Lower leg skin (tissue), 3 donors: ENCODE results near the gene LNP1.

Source experiments
- CTCF ChIP-seq, 3 donors: fragments of 450-650 bp; IDR thresholded peaks; one replicate each; pipeline ENCODE4 v1.5.1; 2016; ENCODE audit warnings: antibody characterized with exemption in 3 of 3, mild to moderate bottlenecking in 3 of 3, moderate library complexity in 2 of 3
- POLR2A ChIP-seq, 2 donors: fragments of 450-650 bp; IDR thresholded peaks; one replicate each; pipeline ENCODE4 v1.6.1; 2016 to 2017; ENCODE audit warnings: antibody characterized with exemption in 2 of 2, mild to moderate bottlenecking in 1 of 2, moderate library complexity in 1 of 2

DNA sequence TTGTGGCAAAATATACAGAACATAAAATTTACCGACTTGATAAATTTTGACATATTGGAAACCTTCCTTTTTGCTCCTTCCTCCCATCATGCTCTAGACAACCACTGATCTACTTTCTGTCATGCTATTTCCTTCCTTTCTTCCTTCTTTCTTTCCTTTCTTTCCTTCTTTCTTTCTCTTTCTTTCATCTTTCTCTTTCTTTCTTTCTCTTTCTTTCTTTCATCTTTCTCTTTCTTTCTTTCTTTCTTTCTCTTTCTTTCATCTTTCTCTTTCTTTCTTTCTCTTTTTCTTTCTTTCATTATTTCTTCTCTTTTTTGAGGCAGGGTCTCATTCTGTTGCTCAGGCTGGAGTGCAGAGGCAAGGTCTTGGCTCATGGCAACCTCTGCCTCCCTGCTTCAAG is 82.2 kb downstream of the LNP1 start:
- no peak for TF ChIP-seq CTCF (IDR thresholded peaks at IDR 0.05)
- no peak for TF ChIP-seq POLR2A (IDR thresholded peaks at IDR 0.05)
